IMR-90 (cell line): Measurements from ENCODE around the gene MYH13. TPM values are rescaled to one million over a fixed set of nuclear protein-coding genes. Genes with fewer than 3 reads are reported as not detected.

ENCODE experiments used
- ATAC-seq: fragments of 200-7000 bp; cut with Tn5 transposase; 2 replicates; pipeline ENCODE4 v1.9.1; 2020; ENCODE audit warnings: low read depth, mild to moderate bottlenecking, moderate library complexity
- BruUV-seq: library from RNA; stranded (reverse); fragments of 400-500 nt; replicated peaks from 2 replicates; lab custom pipeline; 2021; lab: Mats Ljungman, UMichigan
- CTCF ChIA-PET: fragments of 300-600 bp; formaldehyde crosslinking; extraction: SDS; loops from one replicate; lab custom pipeline; 2021; ENCODE audit warnings: antibody characterized with exemption; lab: Yijun Ruan, JAX
- POLR2A ChIA-PET: fragments of 300-600 bp; sonication (Branson Sonifier 250); formaldehyde crosslinking; loops from one replicate; lab custom pipeline; 2022; ENCODE audit warnings: antibody characterized with exemption; ENCODE audit not compliant: unreplicated experiment; lab: Charles Lee
- DNase-seq: peaks from one replicate; pipeline ENCODE4 v3.0.0; 2013
- H2AFZ ChIP-seq: replicated peaks from 2 replicates; pipeline ENCODE3; 2013; ENCODE audit warnings: low read length, mild to moderate bottlenecking; ENCODE audit not compliant: poor library complexity
- H2AK5ac ChIP-seq: 2 replicates; pipeline ENCODE4 v1.6.1; 2013; ENCODE audit warnings: low read depth, low read length, inconsistent platforms
- H2AK9ac ChIP-seq: replicated peaks from 2 replicates; pipeline ENCODE3; 2013; ENCODE audit warnings: mild to moderate bottlenecking, low read depth, low read length, moderate library complexity; ENCODE audit not compliant: poor library complexity
- H2BK120ac ChIP-seq: 2 replicates; pipeline ENCODE4 v1.6.1; 2013; ENCODE audit warnings: low read depth, low read length, inconsistent platforms
- H2BK15ac ChIP-seq: 3 replicates; pipeline ENCODE4 v1.6.1; 2013; ENCODE audit warnings: low read depth, low read length, inconsistent platforms
- H2BK20ac ChIP-seq: 2 replicates; pipeline ENCODE4 v1.6.1; 2013; ENCODE audit warnings: low read depth, mild to moderate bottlenecking, inconsistent platforms, low read length, moderate library complexity
- H2BK5ac ChIP-seq: 2 replicates; pipeline ENCODE4 v1.6.1; 2013; ENCODE audit warnings: mild to moderate bottlenecking, low read depth, low read length, inconsistent platforms; ENCODE audit not compliant: poor library complexity, severe bottlenecking
- H3K14ac ChIP-seq: replicated peaks from 2 replicates; pipeline ENCODE4 v1.6.1; 2013; ENCODE audit warnings: low read depth, low read length, inconsistent platforms
- H3K18ac ChIP-seq: 2 replicates; pipeline ENCODE4 v1.6.1; 2013; ENCODE audit warnings: low read depth, low read length, control low read depth
- H3K23ac ChIP-seq: 2 replicates; pipeline ENCODE4 v1.6.1; 2013; ENCODE audit warnings: low read depth, low read length, inconsistent platforms
- H3K27ac ChIP-seq: 2 replicates; pipeline ENCODE4 v1.5.1; 2013; ENCODE audit warnings: mild to moderate bottlenecking, control low read depth, low read length; ENCODE audit not compliant: insufficient read depth
- H3K27me3 ChIP-seq: 2 replicates; pipeline ENCODE4 v1.6.1; 2013; ENCODE audit warnings: low read length; ENCODE audit not compliant: control insufficient read depth, insufficient read depth
- H3K36me3 ChIP-seq: 2 replicates; pipeline ENCODE4 v1.6.1; 2013; ENCODE audit warnings: low read length, mixed read lengths; ENCODE audit not compliant: control insufficient read depth, insufficient read depth
- H3K4ac ChIP-seq: 2 replicates; pipeline ENCODE4 v1.6.1; 2013; ENCODE audit warnings: low read depth, low read length, inconsistent platforms
- H3K4me1 ChIP-seq: 2 replicates; pipeline ENCODE4 v1.6.1; 2013; ENCODE audit warnings: low read length, mixed read lengths; ENCODE audit not compliant: control insufficient read depth, insufficient read depth
- H3K4me2 ChIP-seq: 2 replicates; pipeline ENCODE4 v1.6.1; 2013; ENCODE audit warnings: low read depth, mild to moderate bottlenecking, control low read depth, low read length, moderate library complexity
- H3K4me3 ChIP-seq: 2 replicates; pipeline ENCODE4 v1.5.1; 2013; ENCODE audit warnings: low read depth, mild to moderate bottlenecking, control low read depth, low read length, moderate library complexity; ENCODE audit not compliant: insufficient read depth
- H3K56ac ChIP-seq: 2 replicates; pipeline ENCODE4 v1.6.1; 2013; ENCODE audit warnings: low read length, inconsistent platforms; ENCODE audit not compliant: insufficient read depth; ENCODE audit errors: extremely low read depth
- H3K79me1 ChIP-seq, 2 experiments: 2 replicates each; pipeline ENCODE4 v1.6.1; 2013; ENCODE audit warnings: low read length in 2 of 2, inconsistent platforms in 1 of 2, low read depth in 1 of 2
- H3K9ac ChIP-seq: 2 replicates; pipeline ENCODE4 v1.6.1; 2013; ENCODE audit warnings: low read depth, low read length, control low read depth
- H3K9me1 ChIP-seq: 2 replicates; pipeline ENCODE4 v1.6.1; 2013; ENCODE audit warnings: low read length, inconsistent platforms; ENCODE audit not compliant: insufficient read depth
- H3K9me3 ChIP-seq: 2 replicates; pipeline ENCODE4 v1.6.1; 2013; ENCODE audit warnings: low read length; ENCODE audit not compliant: control insufficient read depth, insufficient read depth
- H4K20me1 ChIP-seq: 2 replicates; pipeline ENCODE4 v1.6.1; 2013; ENCODE audit warnings: low read length, inconsistent platforms; ENCODE audit not compliant: insufficient read depth
- H4K5ac ChIP-seq: 2 replicates; pipeline ENCODE4 v1.6.1; 2013; ENCODE audit warnings: mild to moderate bottlenecking, low read depth, low read length, control low read depth
- H4K8ac ChIP-seq, 2 experiments: 2 replicates each; pipeline ENCODE4 v1.6.1; 2013; ENCODE audit warnings: low read depth in 2 of 2, low read length in 2 of 2, control low read depth in 1 of 2, inconsistent platforms in 1 of 2
- H4K91ac ChIP-seq: 2 replicates; pipeline ENCODE4 v1.6.1; 2013; ENCODE audit warnings: low read depth, low read length, inconsistent platforms; ENCODE audit not compliant: insufficient read depth
- CEBPB ChIP-seq: IDR thresholded peaks from 2 replicates; pipeline ENCODE4 v1.6.1; 2012; ENCODE audit warnings: low read depth, low read length, improper control_type of control experiment
- CHD1 ChIP-seq: IDR thresholded peaks from 2 replicates; pipeline ENCODE4 v1.6.1; 2012; ENCODE audit warnings: low read depth, low read length, improper control_type of control experiment
- CTCF ChIP-seq: conservative IDR thresholded peaks from 2 replicates; pipeline ENCODE4 v1.5.1; 2012; ENCODE audit warnings: mild to moderate bottlenecking, low read depth, low read length, improper control_type of control experiment
- ELK1 ChIP-seq: fragments of 150-350 bp; IDR thresholded peaks from 2 replicates; pipeline ENCODE4 v1.6.1; 2016; ENCODE audit warnings: low read depth, mild to moderate bottlenecking, low read length, moderate library complexity, borderline replicate concordance
- FOS ChIP-seq: fragments of 150-350 bp; IDR thresholded peaks from 2 replicates; pipeline ENCODE4 v1.6.1; 2016; ENCODE audit warnings: low read depth, low read length
- MAFK ChIP-seq: IDR thresholded peaks from 2 replicates; pipeline ENCODE4 v1.6.1; 2012; ENCODE audit warnings: low read depth, low read length, improper control_type of control experiment
- MAZ ChIP-seq: IDR thresholded peaks from 2 replicates; pipeline ENCODE4 v1.6.1; 2012; ENCODE audit warnings: low read depth, mild to moderate bottlenecking, low read length, improper control_type of control experiment, moderate library complexity, borderline replicate concordance
- MXI1 ChIP-seq: IDR thresholded peaks from 2 replicates; pipeline ENCODE4 v1.6.1; 2012; ENCODE audit warnings: low read depth, mild to moderate bottlenecking, low read length, moderate library complexity, borderline replicate concordance
- POLR2A ChIP-seq: IDR thresholded peaks from 2 replicates; pipeline ENCODE4 v1.6.1; 2012; ENCODE audit warnings: mild to moderate bottlenecking, low read depth, low read length
- RAD21 ChIP-seq: IDR thresholded peaks from 2 replicates; pipeline ENCODE4 v1.6.1; 2012; ENCODE audit warnings: low read length, improper control_type of control experiment
- RCOR1 ChIP-seq: IDR thresholded peaks from 2 replicates; pipeline ENCODE4 v1.6.1; 2012; ENCODE audit warnings: mild to moderate bottlenecking, low read length, improper control_type of control experiment; ENCODE audit not compliant: insufficient replicate concordance
- RFX5 ChIP-seq: IDR thresholded peaks from 2 replicates; pipeline ENCODE4 v1.8.0; 2012; ENCODE audit warnings: low read depth, mild to moderate bottlenecking, low read length, moderate library complexity
- SMC3 ChIP-seq: fragments of 150-350 bp; IDR thresholded peaks from 2 replicates; pipeline ENCODE4 v1.6.1; 2016; ENCODE audit warnings: low read depth, mild to moderate bottlenecking, antibody characterized with exemption, low read length, moderate library complexity
- USF2 ChIP-seq: fragments of 150-350 bp; IDR thresholded peaks from 2 replicates; pipeline ENCODE4 v1.6.1; 2017; ENCODE audit warnings: mild to moderate bottlenecking, antibody characterized with exemption, low read length, low read depth
- WGBS, 2 experiments: methylation state at CpG; one replicate each; pipeline versions ENCODE4 v1.1.5 to v1.1.7; 2013; ENCODE audit warnings: missing lambda C conversion rate in 2 of 2; ENCODE audit not compliant: insufficient read length in 1 of 2; ENCODE audit errors: extremely low coverage in 2 of 2; 5-methylcytosine and 5-hydroxymethylcytosine counted together
- dilution Hi-C: fragments of 300-500 bp; cut with HindIII; formaldehyde crosslinking; loops from one replicate; pipeline ENCODE4 v1.14.3; 2018; ENCODE audit warnings: low sequenced_read_pairs; ENCODE audit not compliant: unreplicated experiment
- in situ Hi-C: fragments of 300-500 bp; cut with MboI; formaldehyde crosslinking; loops from 3 replicates; pipeline ENCODE4 v1.14.3; 2019; ENCODE audit warnings: low sequenced_read_pairs, inconsistent platforms, mixed read lengths
- intact Hi-C: fragments of 100-400 bp; cut with micrococcal nuclease; formaldehyde crosslinking; loops from 2 replicates; pipeline ENCODE4 v1.10.0; 2022
- polyA plus RNA-seq, 3 experiments: library from polyadenylated mRNA; depleted of rRNA; stranded (reverse); fragments of >200 nt; gene quantifications; 2 replicates each; pipeline ENCODE4 v1.2.3, GENCODE V29; 2012; ENCODE audit warnings: low replicate concordance in 1 of 3
- total RNA-seq: library from RNA; depleted of rRNA; stranded (reverse); fragments of >200 nt; gene quantifications from 2 replicates; pipeline ENCODE4 v1.2.3, GENCODE V29; 2012

The MYH13 gene
- total and polyA plus RNA-seq, 2 of the 4 experiments (the other 2 are of a cell fraction), result not detected

DNA sequence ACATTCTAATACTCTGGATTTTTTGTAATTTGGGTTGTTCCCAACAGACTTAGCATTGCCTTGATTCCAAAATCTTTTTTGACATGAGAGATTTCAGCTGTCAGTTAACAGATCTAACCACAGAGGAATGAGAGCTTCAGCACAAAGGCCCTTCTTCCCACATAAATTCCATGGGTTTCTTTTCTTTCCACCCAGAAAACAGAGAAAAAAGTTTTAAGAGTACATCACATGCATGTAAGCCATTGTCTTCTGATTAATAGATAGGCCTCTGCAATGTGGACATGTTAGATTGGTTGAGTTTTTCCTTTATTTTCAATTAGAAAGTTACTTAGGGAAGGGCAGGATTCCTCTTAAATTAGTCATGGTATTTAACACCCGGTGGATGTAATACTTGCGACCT lies 48.0 kb upstream of the MYH13 start:
- no peak overlapping the region for H2BK5ac ChIP-seq
- H3K27me3 ChIP-seq, result no peaks in the 10 kb centered on the region
- no peaks in the 10 kb centered on the region for H3K36me3 ChIP-seq
- TF ChIP-seq CEBPB, result no peak
- TF ChIP-seq USF2, result no peak
- TF ChIP-seq RFX5, result no peak
- TF ChIP-seq ELK1, result no peak
- TF ChIP-seq CTCF, result no peak
- TF ChIP-seq CHD1, result no peak
- no peak for TF ChIP-seq FOS
- TF ChIP-seq RAD21, result no peak
- TF ChIP-seq MXI1, result no peak
- no peak for TF ChIP-seq MAZ
- no peak for TF ChIP-seq RCOR1
- TF ChIP-seq MAFK, result no peak
- no peak for TF ChIP-seq POLR2A
- TF ChIP-seq SMC3, result no peak
- no peak overlapping the region for H2AK5ac ChIP-seq
- in situ Hi-C loops (no loop called here), dilution Hi-C loops (no loop called here), intact Hi-C loops (no loop called here)
- no peak overlapping the region for H3K27ac ChIP-seq
- no CpG with 5 or more reads among the region's 2 CpGs for WGBS, 2 experiments
- no peak overlapping the region for H4K5ac ChIP-seq
- H3K56ac ChIP-seq, result no peak overlapping the region
- H3K23ac ChIP-seq, result no peak overlapping the region
- H2AFZ ChIP-seq, result no peak overlapping the region
- DNase-seq, result no peak
- H3K4me2 ChIP-seq, result no peak overlapping the region
- H3K4me3 ChIP-seq, result no peak overlapping the region
- no peak overlapping the region for H3K18ac ChIP-seq
- H4K91ac ChIP-seq, result no peak overlapping the region
- POLR2A ChIA-PET, result no interaction called here
- no peaks in the 10 kb centered on the region for H3K4me1 ChIP-seq
- no peak overlapping the region for H3K14ac ChIP-seq
- H4K8ac ChIP-seq, result no peak overlapping the region
- no peak overlapping the region for H2BK15ac ChIP-seq
- H3K9me1 ChIP-seq, result no peaks in the 10 kb centered on the region
- H2BK20ac ChIP-seq, result no peak overlapping the region
- no peak overlapping the region for H3K9ac ChIP-seq
- no peak overlapping the region for H3K4ac ChIP-seq
- no TSS peak for BruUV-seq
- H4K20me1 ChIP-seq, result no peaks in the 10 kb centered on the region
- H2AK9ac ChIP-seq, result no peak overlapping the region
- no peaks in the 10 kb centered on the region for H3K79me1 ChIP-seq
- H3K9me3 ChIP-seq, result no peaks in the 10 kb centered on the region
- no peak for ATAC-seq
- CTCF ChIA-PET, result no interaction called here
- no peak overlapping the region for H2BK120ac ChIP-seq
